Measurements from ENCODE around the gene CCNY. TPM values are rescaled to one million over a fixed set of nuclear protein-coding genes. Genes with fewer than 3 reads are reported as not detected.

The CCNY gene
- total RNA-seq, 1 experiment from 2014 or later, result 41.1 TPM

DNA sequence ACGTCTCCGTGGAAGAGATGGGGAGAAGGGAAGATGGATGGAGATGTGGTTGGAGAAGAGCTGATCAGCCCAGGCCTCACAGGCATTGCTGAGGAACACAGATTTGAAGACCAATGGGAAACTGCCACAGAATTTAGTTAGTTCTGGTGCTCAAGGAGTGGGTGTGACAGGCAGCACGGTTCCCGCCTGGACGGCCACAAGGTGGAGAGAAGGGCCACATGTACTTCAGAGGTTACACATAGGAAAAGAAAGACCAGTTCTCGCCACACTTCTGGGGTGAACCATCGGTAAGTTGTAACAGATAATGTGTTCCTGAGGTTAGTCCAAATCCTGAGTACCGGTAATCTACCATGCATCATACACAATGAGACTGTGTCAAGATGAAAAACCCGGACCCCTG, 239.3 kb downstream of the CCNY start:
- H3K4me1 ChIP-seq (replicated peaks), result peaks cover 28% of the 10 kb centered on the region
- H3K9me3 ChIP-seq (replicated peaks), result no peaks in the 10 kb centered on the region
- H3K36me3 ChIP-seq, result peaks cover 4% of the 10 kb centered on the region

DNA sequence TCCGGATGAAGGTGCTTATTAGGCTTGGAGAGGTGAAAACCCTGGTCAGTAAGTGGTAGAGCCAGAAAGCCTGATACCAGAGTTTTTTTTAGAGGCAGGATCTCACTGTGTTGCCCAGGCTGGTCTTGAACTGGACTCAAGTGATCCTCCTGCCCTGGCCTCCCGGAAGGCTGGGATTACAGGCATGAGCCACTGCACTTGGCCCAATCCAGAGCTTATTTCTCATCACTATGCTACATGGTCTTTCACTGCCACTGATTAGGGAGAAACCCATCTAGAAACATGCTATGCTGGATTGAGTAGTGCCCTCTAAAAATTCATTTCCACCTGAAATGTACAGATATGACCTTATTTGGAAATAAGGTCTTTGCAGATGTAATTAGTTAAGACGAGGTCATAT, 240.4 kb downstream of the CCNY start:
- Histone ChIP-seq H3K4me3 (no peak overlapping the region), H3K36me3 (peaks cover 4% of the 10 kb centered on the region), H3K4me1 (replicated peaks) (peaks cover 28% of the 10 kb centered on the region), H3K27ac (no peak overlapping the region), H3K27me3 (replicated peaks) (no peaks in the 10 kb centered on the region), H3K9me3 (replicated peaks) (no peaks in the 10 kb centered on the region)
- no peak for DNase-seq (ENCODE audit: low read depth in 1 of 2, low spot score in 2 of 2)

More for the DNA sequence above, 239.3 kb downstream of the CCNY start:
- Histone ChIP-seq H3K27me3 (replicated peaks) (no peaks in the 10 kb centered on the region), H3K4me3 (no peak overlapping the region), H3K27ac (peak overlapping the region; percentile 59)
- no peak for DNase-seq (ENCODE audit: low read depth in 1 of 2, low spot score in 2 of 2)

DNA sequence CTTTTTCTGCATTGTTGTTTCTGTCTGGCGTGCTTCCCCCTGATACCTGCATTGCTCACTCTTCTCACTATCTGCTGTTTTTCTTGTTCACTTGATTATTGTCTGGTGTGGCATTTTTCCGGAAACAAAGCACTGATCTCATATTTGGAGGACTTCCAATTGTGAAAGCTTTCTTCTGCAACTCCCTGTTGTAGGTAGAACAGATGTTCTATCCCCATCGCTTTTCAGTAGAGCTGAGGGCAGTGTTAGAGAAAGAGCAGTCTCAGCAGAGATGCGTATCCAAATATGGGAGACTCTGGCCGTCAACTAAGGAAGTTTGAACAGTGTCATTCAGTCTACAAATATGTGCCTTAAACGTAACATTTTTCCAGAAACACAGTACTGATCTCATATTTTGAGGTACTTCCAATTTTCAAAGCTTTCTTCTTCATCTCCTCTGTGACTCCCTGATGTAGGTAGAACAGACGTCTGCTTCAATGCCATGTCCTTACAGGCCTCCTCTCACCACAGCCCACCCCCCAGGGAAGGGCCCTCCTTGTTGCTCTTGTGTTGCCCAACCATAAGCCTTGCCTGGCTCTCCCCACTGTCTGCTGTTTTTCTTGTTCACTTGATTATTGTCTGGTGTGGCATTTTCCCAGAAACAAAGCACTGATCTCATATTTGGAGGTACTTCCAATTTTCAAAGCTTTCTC, 241.8 kb downstream of the CCNY start:
- peaks cover 28% of the 10 kb centered on the region for H3K4me1 ChIP-seq (replicated peaks)
- no peak overlapping the region for H3K27ac ChIP-seq
- H3K4me3 ChIP-seq, result no peak overlapping the region
- no peaks in the 10 kb centered on the region for H3K9me3 ChIP-seq (replicated peaks)
- H3K36me3 ChIP-seq, result no peaks in the 10 kb centered on the region
- H3K27me3 ChIP-seq (replicated peaks), result no peaks in the 10 kb centered on the region
- DNase-seq (ENCODE audit: low read depth in 1 of 2, low spot score in 2 of 2), result no peak

DNA sequence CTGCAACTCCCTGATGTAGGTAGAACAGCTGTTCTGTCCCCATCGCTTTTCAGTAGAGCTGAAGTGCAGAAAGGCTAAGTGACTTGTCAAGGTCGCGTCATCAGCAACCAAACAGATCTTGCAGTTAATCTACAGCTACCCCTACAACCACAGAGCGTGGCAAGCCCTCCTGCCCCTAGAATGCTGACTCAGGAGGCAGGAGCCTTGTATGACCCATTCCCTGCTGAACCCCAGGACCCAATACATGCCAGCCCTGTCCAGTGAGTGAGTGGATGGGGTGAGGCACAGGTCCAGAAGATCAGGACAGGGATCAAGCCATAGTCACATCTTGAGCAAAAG, 242.3 kb downstream of the CCNY start:
- no peaks in the 10 kb centered on the region for H3K27me3 ChIP-seq (replicated peaks)
- no peak overlapping the region for H3K27ac ChIP-seq
- no peaks in the 10 kb centered on the region for H3K36me3 ChIP-seq
- no peak overlapping the region for H3K4me3 ChIP-seq
- peaks cover 28% of the 10 kb centered on the region for H3K4me1 ChIP-seq (replicated peaks)
- no peak for DNase-seq (ENCODE audit: low read depth in 1 of 2, low spot score in 2 of 2)
- no peaks in the 10 kb centered on the region for H3K9me3 ChIP-seq (replicated peaks)

DNA sequence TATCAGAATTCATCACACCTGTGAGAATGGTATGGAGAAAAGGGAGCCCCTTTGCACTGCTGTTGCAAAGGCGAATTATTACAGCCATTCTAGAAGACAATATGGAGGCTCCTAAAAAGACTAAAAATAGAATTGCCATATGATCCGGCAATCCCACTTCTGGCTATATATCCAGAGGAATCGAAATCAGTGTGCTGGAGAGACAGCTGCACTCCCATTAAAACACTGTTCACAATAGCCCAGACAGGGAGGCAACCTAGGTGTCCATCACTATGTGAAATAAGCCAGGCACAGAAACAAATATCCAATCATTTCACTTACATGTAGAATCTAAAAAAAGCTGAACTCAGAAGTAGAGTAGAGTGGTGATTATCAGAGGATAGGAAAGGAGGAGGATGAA, 242.8 kb downstream of the CCNY start:
- H3K27ac ChIP-seq, result no peak overlapping the region
- no peaks in the 10 kb centered on the region for H3K9me3 ChIP-seq (replicated peaks)
- peaks cover 27% of the 10 kb centered on the region for H3K4me1 ChIP-seq (replicated peaks)
- H3K27me3 ChIP-seq (replicated peaks), result no peaks in the 10 kb centered on the region
- H3K36me3 ChIP-seq, result no peaks in the 10 kb centered on the region
- H3K4me3 ChIP-seq, result no peak overlapping the region
- no peak for DNase-seq (ENCODE audit: low read depth in 1 of 2, low spot score in 2 of 2)

DNA sequence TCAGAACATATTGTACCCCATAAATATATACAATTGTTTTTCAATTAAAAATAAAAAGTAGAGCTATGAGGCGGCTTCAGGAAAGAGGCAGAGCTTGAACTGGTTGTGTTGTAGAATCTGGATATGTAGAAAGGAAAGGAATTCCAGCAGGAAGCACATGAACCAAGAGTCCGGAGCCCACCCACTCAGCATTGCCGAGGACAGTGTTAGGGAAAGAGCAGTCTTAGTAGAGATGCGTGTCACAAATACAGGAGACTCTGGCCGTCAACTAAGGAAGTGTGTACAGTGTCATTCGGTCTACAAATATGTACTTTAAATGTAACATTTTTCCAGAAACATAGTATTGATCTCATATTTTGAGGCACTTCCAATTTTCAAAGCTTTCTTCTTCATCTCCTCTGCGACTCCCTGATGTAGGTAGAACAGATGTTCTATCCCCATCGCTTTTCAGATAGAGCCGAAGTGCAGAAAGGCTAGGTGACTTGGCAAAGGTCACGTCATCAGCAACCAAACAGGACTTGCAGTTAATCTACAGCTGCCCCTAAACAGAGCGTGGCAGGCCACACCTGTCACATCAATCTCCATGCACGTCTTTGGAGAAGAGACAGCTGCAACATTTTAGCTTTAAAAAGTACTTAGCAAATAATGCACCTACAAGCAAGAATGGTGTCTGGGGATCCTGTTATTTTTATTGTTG, 243.6 kb downstream of the CCNY start:
- Histone ChIP-seq H3K27me3 (replicated peaks) (no peaks in the 10 kb centered on the region), H3K27ac (no peak overlapping the region), H3K4me3 (no peak overlapping the region), H3K36me3 (no peaks in the 10 kb centered on the region), H3K9me3 (replicated peaks) (no peaks in the 10 kb centered on the region), H3K4me1 (replicated peaks) (peaks cover 20% of the 10 kb centered on the region)
- DNase-seq (ENCODE audit: low read depth in 1 of 2, low spot score in 2 of 2), result no peak

DNA sequence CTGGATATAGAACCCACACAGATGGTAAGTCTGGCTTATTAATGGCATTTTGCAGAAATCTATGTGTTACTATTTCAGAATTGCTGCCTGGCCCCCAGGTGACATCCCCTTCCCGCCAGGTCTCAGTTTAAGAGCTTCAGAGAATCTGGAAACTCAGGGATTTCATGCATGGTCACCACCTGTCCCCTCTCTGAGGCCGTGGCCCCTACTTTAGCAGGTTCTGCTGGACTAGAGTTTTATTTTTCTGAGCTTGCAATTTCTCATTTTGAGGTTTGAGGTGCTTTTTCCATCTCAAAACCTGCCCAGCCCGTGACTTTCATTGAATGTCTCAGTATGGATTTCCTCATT, 244.1 kb downstream of the CCNY start:
- H3K27me3 ChIP-seq (replicated peaks), result no peaks in the 10 kb centered on the region
- no peak overlapping the region for H3K27ac ChIP-seq
- no peaks in the 10 kb centered on the region for H3K36me3 ChIP-seq
- no peak overlapping the region for H3K4me3 ChIP-seq
- no peaks in the 10 kb centered on the region for H3K9me3 ChIP-seq (replicated peaks)
- DNase-seq (ENCODE audit: low read depth in 1 of 2, low spot score in 2 of 2), result no peak
- H3K4me1 ChIP-seq (replicated peaks), result peaks cover 15% of the 10 kb centered on the region

DNA sequence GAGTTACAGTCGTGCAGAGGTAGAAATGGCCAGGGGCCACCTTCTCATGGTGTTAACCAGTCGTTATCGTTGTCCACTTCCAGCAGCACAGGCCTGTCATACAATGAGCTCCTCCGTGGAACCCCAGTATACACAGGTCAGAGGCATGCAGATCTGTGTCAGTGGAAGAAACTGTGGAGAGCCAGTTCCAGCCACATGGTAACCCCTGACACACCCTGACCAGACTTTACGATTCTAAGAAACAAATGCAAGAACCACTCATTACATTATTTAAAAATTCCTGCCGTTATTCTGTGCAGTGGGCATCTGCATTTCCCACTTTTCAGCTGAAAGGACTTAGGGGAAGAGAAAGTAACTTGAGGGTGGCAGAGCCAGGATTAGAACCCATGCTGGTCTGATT, 245.3 kb downstream of the CCNY start:
- H3K9me3 ChIP-seq (replicated peaks), result no peaks in the 10 kb centered on the region
- H3K27ac ChIP-seq, result no peak overlapping the region
- H3K36me3 ChIP-seq, result no peaks in the 10 kb centered on the region
- H3K27me3 ChIP-seq (replicated peaks), result no peaks in the 10 kb centered on the region
- peaks cover 8% of the 10 kb centered on the region for H3K4me1 ChIP-seq (replicated peaks)
- no peak overlapping the region for H3K4me3 ChIP-seq
- no peak for DNase-seq (ENCODE audit: low read depth in 1 of 2, low spot score in 2 of 2)

DNA sequence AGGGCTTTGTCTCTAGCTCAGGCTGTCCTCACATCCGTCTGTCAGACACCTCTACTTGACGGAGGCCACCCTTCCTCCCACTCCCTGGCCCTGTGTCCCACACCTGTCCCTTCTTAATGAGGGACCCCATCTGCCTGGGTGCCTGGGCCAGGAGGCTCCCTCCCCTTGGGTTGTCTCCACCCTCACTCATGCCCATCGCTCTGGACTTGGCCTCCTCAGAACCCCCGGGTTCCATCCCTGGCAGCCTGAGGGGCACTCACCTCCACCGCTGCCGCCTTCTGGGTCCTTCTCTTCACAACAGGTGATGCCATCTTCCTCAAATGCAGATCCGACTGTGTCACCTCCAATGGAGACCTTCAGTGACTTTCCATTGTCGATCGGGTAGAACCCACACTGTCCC, 248.6 kb downstream of the CCNY start:
- H3K27ac ChIP-seq, result no peak overlapping the region
- H3K27me3 ChIP-seq (replicated peaks), result no peaks in the 10 kb centered on the region
- no peak for DNase-seq (ENCODE audit: low read depth in 1 of 2, low spot score in 2 of 2)

DNA sequence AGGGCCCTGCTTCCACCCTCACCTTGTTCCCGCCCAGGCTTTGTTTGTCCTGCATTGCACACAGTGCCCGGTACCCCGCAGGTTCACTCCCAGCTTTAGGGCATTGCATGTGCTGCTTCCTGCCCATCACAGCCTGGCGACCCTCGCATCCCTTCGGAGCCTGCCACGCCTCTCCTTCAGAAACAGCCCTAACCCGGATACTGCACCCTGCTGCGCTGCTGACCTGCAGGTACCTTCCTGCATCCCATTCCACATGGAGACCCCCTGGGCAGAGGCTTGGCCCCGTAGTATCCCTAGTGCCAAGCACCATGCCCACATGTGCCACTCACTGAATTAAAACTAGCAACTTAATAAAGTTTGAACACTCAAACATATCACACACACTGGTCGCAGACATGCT, 249.0 kb downstream of the CCNY start:
- no peak for DNase-seq (ENCODE audit: low read depth in 1 of 2, low spot score in 2 of 2)
- no peaks in the 10 kb centered on the region for H3K36me3 ChIP-seq
- H3K9me3 ChIP-seq (replicated peaks), result peaks cover under 1% of the 10 kb centered on the region; the same call in 1 of the 2 replicates
- H3K4me1 ChIP-seq (replicated peaks), result no peaks in the 10 kb centered on the region
- no peaks in the 10 kb centered on the region for H3K27me3 ChIP-seq (replicated peaks)
- H3K4me3 ChIP-seq, result no peak overlapping the region
- H3K27ac ChIP-seq, result no peak overlapping the region

More for the DNA sequence above, 248.6 kb downstream of the CCNY start:
- no peaks in the 10 kb centered on the region for H3K4me1 ChIP-seq (replicated peaks)
- no peak overlapping the region for H3K4me3 ChIP-seq
- no peaks in the 10 kb centered on the region for H3K36me3 ChIP-seq
- no peaks in the 10 kb centered on the region for H3K9me3 ChIP-seq (replicated peaks)

DNA sequence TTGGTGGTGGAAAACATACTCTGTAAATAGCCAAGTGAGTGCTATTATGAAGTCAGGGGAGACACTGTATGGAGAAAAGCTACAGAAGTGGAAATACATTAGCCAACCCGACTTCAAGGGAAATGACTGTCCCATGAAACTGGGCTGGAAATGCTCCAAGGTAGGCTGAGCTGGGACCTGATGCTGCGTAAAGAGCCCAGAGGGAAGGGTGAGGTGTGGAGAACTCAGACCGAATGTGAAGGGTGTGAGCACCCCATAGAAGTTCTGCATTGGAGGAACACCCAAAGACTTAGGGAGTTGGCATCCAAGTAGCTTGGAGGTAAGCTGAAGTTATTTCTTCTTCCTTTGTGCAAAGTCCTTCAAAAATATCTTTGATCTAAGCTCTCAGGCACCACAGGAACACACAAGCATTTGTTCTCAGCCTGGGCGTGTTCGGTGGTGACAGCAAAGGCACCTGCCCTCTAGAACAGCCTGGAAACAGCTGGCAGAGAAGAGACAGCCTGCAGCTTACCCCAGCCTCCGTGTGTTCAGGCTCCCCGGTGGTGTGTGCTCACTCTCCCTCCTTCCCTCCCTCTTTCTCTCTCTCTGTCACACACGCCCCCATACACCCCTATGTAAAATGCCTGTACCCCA, 249.7 kb downstream of the CCNY start:
- H3K27me3 ChIP-seq (replicated peaks), result no peaks in the 10 kb centered on the region
- no peak overlapping the region for H3K27ac ChIP-seq

DNA sequence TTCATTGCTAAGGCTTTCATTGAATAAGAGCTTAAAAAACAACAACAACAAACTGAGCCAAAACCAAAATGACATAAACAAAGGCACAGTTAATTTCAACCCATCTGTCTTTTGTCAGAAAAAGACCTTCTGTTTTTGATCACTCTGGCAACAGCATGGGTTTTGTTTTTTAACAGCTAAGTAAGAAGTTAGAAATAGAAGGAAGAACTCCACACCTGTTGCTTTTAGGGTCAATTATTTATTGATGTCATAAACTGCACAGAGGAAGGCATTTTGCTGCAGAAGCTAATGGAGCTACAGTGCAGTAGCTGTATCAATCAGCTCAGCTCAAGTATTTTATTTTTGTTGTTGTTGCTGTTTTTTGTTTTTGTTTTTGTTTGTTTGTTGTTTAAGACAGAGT, 252.5 kb downstream of the CCNY start:
- no peaks in the 10 kb centered on the region for H3K36me3 ChIP-seq
- no peak for DNase-seq (ENCODE audit: low read depth in 1 of 2, low spot score in 2 of 2)
- H3K4me1 ChIP-seq (replicated peaks), result no peaks in the 10 kb centered on the region

More for the DNA sequence above, 249.7 kb downstream of the CCNY start:
- Histone ChIP-seq H3K36me3 (no peaks in the 10 kb centered on the region), H3K4me1 (replicated peaks) (no peaks in the 10 kb centered on the region), H3K9me3 (replicated peaks) (peaks cover 6% of the 10 kb centered on the region; the same call in 1 of the 2 replicates), H3K4me3 (no peak overlapping the region)
- DNase-seq (ENCODE audit: low read depth in 1 of 2, low spot score in 2 of 2), result no peak

DNA sequence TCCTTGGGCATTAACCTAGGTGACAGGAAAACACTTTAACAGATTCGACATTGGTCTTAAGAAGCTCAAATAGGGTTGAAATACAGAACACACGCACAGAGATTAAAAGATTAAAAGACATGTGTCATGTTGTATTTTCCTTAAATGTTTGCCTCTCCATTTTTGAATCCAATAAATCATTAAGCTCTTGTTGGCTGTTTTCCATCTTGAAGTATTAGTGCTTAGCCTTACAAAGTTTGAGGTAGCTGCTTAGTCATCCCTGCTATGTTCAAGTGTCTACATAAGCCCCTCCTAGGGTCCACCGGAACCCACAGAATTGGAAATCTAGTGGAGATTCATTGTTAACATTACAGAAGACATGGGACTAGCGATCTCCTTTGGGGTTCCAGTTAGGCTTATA, 256.1 kb downstream of the CCNY start:
- DNase-seq (ENCODE audit: low read depth in 1 of 2, low spot score in 2 of 2), result no peak

More for the DNA sequence above, 252.5 kb downstream of the CCNY start:
- no peak overlapping the region for H3K27ac ChIP-seq
- no peaks in the 10 kb centered on the region for H3K27me3 ChIP-seq (replicated peaks)
- peaks cover 6% of the 10 kb centered on the region; the same call in 1 of the 2 replicates for H3K9me3 ChIP-seq (replicated peaks)
- no peak overlapping the region for H3K4me3 ChIP-seq

More for the DNA sequence above, 256.1 kb downstream of the CCNY start:
- Histone ChIP-seq H3K9me3 (replicated peaks) (peaks cover 6% of the 10 kb centered on the region; the same call in 1 of the 2 replicates), H3K36me3 (no peaks in the 10 kb centered on the region), H3K27ac (no peak overlapping the region), H3K4me3 (no peak overlapping the region), H3K27me3 (replicated peaks) (no peaks in the 10 kb centered on the region), H3K4me1 (replicated peaks) (no peaks in the 10 kb centered on the region)

Measured in SJSA1 (cell line).